HepG2 (cell line): ENCODE data around the gene LIMK2. TPM values are rescaled to one million over a fixed set of nuclear protein-coding genes. Genes with fewer than 3 reads are reported as not detected.
A peak's percentile ranks its signal among the peaks of the same experiment; 100 is the strongest.

Experiments used
- BCL6 ChIP-seq: IDR thresholded peaks from 2 replicates; pipeline ENCODE4 v1.6.1; 2016; ENCODE audit warnings: missing genetic modification reagents, missing compliant biosample characterization
- CBFB ChIP-seq: sonication (generic); formaldehyde crosslinking; IDR thresholded peaks from 2 replicates; pipeline ENCODE4 v1.4.0; 2020; ENCODE audit warnings: missing genetic modification reagents
- CENPT ChIP-seq: sonication (generic); formaldehyde crosslinking; IDR thresholded peaks from 2 replicates; pipeline ENCODE4 v1.8.0; 2022; ENCODE audit warnings: low read depth, mild to moderate bottlenecking, moderate library complexity, missing genetic modification reagents
- JARID2 ChIP-seq: sonication (generic); formaldehyde crosslinking; IDR thresholded peaks from 2 replicates; pipeline ENCODE4 v1.8.1; 2023; ENCODE audit warnings: missing genetic modification reagents, inconsistent platforms; ENCODE audit not compliant: insufficient replicate concordance
- NPAS2 ChIP-seq: sonication (generic); formaldehyde crosslinking; IDR thresholded peaks from 2 replicates; pipeline ENCODE4 v1.8.0; 2022; ENCODE audit warnings: mild to moderate bottlenecking, missing genetic modification reagents, borderline replicate concordance
- SNAI1 ChIP-seq: sonication (generic); formaldehyde crosslinking; IDR thresholded peaks from 2 replicates; pipeline ENCODE4 v1.5.0; 2020; ENCODE audit warnings: mild to moderate bottlenecking, missing genetic modification reagents, borderline replicate concordance
- ZFP37 ChIP-seq: sonication (generic); formaldehyde crosslinking; IDR thresholded peaks from 2 replicates; pipeline ENCODE4 v1.4.0; 2020; ENCODE audit warnings: missing genetic modification reagents, borderline replicate concordance
- ZNF207 ChIP-seq: fragments of 450-650 bp; IDR thresholded peaks from 2 replicates; pipeline ENCODE4 v1.6.1; 2016; ENCODE audit warnings: antibody characterized with exemption, borderline replicate concordance
- ZNF737 ChIP-seq: sonication (generic); formaldehyde crosslinking; IDR thresholded peaks from 2 replicates; pipeline ENCODE4 v1.5.0; 2020; ENCODE audit warnings: missing genetic modification reagents, mild to moderate bottlenecking, borderline replicate concordance
- polyA plus RNA-seq, 8 experiments: library from polyadenylated mRNA; depleted of rRNA in 3 of 8; stranded (reverse) in 7 of 8; unstranded in 1 of 8; fragments of >200 nt; fragmentation: Illumina TruSeq in 4 of 8; extraction: Trizol in 4 of 8; gene quantifications; 2 replicates each; pipeline versions ENCODE4 v1.2.1 to v1.2.3, GENCODE V29; 2011 to 2016; ENCODE audit warnings: low read depth in 4 of 8, missing spikeins in 1 of 8, mixed read lengths in 1 of 8; ENCODE audit not compliant: insufficient read depth in 1 of 8
- total RNA-seq, 5 experiments: library from RNA; depleted of rRNA; stranded (reverse); fragments of >200 nt; fragmentation: Illumina TruSeq; extraction: Trizol; gene quantifications; 2 replicates each; pipeline ENCODE4 v1.2.3, GENCODE V29; 2016; ENCODE audit warnings: low read depth in 1 of 5
- TF ChIP-seq, protein P1 (sequence below): sonication (generic); formaldehyde crosslinking; IDR thresholded peaks from 2 replicates; pipeline ENCODE4 v1.8.0; 2022; ENCODE audit warnings: missing genetic modification reagents, mild to moderate bottlenecking, moderate library complexity, borderline replicate concordance
- TF ChIP-seq, protein P2 (sequence below): sonication (generic); formaldehyde crosslinking; IDR thresholded peaks from 2 replicates; pipeline ENCODE4 v1.4.0; 2020; ENCODE audit warnings: missing genetic modification reagents
- TF ChIP-seq, protein P3 (sequence below): sonication (generic); formaldehyde crosslinking; IDR thresholded peaks from 2 replicates; pipeline ENCODE4 v1.4.0; 2020; ENCODE audit warnings: mild to moderate bottlenecking, missing genetic modification reagents
- TF ChIP-seq, protein P4 (sequence below): sonication (generic); formaldehyde crosslinking; IDR thresholded peaks from 2 replicates; pipeline ENCODE4 v1.5.1; 2020; ENCODE audit warnings: mild to moderate bottlenecking, missing genetic modification reagents, borderline replicate concordance
- TF ChIP-seq, protein P5 (sequence below): sonication (generic); formaldehyde crosslinking; IDR thresholded peaks from 2 replicates; pipeline ENCODE4 v1.8.1; 2023; ENCODE audit warnings: mild to moderate bottlenecking, missing genetic modification reagents

LIMK2 gene
- total and polyA plus RNA-seq, 2 of the 13 experiments (the other 11 are each of a cell fraction or from before 2014, with no cell fraction given) = 20.9 to 29.8 TPM

DNA sequence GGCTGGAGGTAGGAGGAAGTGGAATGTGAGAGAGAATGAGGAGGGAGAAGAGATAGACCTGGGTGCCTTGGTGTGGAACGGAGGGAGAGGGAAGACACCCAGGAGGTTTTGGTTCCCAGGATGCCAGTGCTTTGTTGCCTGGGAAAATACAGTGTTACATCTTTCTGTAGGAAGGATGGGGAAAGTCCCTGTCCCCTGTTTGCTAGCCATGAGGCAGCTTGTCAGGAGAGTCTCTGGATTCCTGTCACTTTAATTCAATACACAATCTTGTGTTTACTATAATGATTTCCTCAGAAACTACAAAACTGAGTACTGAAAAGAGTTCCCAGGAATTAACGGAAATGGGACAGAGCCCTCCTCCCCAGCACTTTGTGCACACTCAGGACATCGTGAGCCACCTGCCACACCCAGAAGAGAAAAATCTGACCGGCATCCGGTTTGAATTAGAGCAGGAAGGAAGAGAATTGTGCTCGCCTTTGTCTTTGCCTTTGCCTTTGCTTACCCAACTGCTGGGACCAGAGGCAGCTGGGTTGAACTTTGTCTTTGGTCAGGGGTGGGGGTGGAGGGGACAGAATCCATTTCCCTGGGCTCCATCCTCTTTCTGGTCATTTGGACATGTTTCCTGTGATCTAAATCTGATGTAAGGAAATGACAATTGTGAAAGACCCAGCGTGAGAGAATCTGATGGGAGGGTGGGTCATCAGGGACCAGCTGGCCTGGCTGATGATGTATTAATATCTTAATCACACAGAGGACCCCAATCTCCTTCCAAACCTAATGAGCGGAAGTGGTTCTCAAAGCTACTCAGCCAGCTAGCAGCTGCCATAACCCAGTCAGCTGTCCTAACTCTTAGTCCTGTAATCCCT is 1.3 kb upstream of the LIMK2 start (continued):
- TF ChIP-seq, protein P1, sequence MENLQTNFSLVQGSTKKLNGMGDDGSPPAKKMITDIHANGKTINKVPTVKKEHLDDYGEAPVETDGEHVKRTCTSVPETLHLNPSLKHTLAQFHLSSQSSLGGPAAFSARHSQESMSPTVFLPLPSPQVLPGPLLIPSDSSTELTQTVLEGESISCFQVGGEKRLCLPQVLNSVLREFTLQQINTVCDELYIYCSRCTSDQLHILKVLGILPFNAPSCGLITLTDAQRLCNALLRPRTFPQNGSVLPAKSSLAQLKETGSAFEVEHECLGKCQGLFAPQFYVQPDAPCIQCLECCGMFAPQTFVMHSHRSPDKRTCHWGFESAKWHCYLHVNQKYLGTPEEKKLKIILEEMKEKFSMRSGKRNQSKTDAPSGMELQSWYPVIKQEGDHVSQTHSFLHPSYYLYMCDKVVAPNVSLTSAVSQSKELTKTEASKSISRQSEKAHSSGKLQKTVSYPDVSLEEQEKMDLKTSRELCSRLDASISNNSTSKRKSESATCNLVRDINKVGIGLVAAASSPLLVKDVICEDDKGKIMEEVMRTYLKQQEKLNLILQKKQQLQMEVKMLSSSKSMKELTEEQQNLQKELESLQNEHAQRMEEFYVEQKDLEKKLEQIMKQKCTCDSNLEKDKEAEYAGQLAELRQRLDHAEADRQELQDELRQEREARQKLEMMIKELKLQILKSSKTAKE (CRISPR knock-in tag) = 0 out of 2 replicates have a peak, but pooled peaks have one; percentile 14
- TF ChIP-seq ZNF737 (no peak), JARID2 (CRISPR knock-in tag) (no peak), ZNF207 (no peak), CENPT (CRISPR knock-in tag) (no peak), BCL6 (CRISPR knock-in tag) (no peak), SNAI1 (no peak; the same call in 1 of the 2 replicates), ZFP37 (CRISPR knock-in tag) (no peak), NPAS2 (no peak), CBFB (no peak)
- TF ChIP-seq, protein P2, sequence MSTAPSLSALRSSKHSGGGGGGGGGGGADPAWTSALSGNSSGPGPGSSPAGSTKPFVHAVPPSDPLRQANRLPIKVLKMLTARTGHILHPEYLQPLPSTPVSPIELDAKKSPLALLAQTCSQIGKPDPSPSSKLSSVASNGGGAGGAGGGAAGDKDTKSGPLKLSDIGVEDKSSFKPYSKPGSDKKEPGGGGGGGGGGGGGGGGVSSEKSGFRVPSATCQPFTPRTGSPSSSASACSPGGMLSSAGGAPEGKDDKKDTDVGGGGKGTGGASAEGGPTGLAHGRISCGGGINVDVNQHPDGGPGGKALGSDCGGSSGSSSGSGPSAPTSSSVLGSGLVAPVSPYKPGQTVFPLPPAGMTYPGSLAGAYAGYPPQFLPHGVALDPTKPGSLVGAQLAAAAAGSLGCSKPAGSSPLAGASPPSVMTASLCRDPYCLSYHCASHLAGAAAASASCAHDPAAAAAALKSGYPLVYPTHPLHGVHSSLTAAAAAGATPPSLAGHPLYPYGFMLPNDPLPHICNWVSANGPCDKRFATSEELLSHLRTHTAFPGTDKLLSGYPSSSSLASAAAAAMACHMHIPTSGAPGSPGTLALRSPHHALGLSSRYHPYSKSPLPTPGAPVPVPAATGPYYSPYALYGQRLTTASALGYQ (CRISPR knock-in tag) = 0 out of 2 replicates have a peak, but pooled peaks have one; percentile 29
- TF ChIP-seq, protein P3, sequence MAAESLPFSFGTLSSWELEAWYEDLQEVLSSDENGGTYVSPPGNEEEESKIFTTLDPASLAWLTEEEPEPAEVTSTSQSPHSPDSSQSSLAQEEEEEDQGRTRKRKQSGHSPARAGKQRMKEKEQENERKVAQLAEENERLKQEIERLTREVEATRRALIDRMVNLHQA (CRISPR knock-in tag) = no peak
- TF ChIP-seq, protein P4, sequence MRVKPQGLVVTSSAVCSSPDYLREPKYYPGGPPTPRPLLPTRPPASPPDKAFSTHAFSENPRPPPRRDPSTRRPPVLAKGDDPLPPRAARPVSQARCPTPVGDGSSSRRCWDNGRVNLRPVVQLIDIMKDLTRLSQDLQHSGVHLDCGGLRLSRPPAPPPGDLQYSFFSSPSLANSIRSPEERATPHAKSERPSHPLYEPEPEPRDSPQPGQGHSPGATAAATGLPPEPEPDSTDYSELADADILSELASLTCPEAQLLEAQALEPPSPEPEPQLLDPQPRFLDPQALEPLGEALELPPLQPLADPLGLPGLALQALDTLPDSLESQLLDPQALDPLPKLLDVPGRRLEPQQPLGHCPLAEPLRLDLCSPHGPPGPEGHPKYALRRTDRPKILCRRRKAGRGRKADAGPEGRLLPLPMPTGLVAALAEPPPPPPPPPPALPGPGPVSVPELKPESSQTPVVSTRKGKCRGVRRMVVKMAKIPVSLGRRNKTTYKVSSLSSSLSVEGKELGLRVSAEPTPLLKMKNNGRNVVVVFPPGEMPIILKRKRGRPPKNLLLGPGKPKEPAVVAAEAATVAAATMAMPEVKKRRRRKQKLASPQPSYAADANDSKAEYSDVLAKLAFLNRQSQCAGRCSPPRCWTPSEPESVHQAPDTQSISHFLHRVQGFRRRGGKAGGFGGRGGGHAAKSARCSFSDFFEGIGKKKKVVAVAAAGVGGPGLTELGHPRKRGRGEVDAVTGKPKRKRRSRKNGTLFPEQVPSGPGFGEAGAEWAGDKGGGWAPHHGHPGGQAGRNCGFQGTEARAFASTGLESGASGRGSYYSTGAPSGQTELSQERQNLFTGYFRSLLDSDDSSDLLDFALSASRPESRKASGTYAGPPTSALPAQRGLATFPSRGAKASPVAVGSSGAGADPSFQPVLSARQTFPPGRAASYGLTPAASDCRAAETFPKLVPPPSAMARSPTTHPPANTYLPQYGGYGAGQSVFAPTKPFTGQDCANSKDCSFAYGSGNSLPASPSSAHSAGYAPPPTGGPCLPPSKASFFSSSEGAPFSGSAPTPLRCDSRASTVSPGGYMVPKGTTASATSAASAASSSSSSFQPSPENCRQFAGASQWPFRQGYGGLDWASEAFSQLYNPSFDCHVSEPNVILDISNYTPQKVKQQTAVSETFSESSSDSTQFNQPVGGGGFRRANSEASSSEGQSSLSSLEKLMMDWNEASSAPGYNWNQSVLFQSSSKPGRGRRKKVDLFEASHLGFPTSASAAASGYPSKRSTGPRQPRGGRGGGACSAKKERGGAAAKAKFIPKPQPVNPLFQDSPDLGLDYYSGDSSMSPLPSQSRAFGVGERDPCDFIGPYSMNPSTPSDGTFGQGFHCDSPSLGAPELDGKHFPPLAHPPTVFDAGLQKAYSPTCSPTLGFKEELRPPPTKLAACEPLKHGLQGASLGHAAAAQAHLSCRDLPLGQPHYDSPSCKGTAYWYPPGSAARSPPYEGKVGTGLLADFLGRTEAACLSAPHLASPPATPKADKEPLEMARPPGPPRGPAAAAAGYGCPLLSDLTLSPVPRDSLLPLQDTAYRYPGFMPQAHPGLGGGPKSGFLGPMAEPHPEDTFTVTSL (CRISPR knock-in tag) = peak; percentile 54; the same call in 1 of the 2 replicates
- TF ChIP-seq, protein P5, sequence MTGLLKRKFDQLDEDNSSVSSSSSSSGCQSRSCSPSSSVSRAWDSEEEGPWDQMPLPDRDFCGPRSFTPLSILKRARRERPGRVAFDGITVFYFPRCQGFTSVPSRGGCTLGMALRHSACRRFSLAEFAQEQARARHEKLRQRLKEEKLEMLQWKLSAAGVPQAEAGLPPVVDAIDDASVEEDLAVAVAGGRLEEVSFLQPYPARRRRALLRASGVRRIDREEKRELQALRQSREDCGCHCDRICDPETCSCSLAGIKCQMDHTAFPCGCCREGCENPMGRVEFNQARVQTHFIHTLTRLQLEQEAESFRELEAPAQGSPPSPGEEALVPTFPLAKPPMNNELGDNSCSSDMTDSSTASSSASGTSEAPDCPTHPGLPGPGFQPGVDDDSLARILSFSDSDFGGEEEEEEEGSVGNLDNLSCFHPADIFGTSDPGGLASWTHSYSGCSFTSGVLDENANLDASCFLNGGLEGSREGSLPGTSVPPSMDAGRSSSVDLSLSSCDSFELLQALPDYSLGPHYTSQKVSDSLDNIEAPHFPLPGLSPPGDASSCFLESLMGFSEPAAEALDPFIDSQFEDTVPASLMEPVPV (CRISPR knock-in tag) = no peak
